Adrenal gland (tissue), 12 donors: ENCODE results near the gene ARID2. TPM values are rescaled to one million over a fixed set of nuclear protein-coding genes. Genes with fewer than 3 reads are reported as not detected.

ENCODE experiments used
- DNase-seq, 7 donors: peaks; one replicate each; pipeline ENCODE4 v3.0.0-alpha.2; 2019 to 2020
- H3K27ac ChIP-seq, 5 donors: fragments of 200-600 bp; sonication (generic) in 4 of 5; 1 replicate in 3 of 5; 2 replicates in 2 of 5; pipeline versions ENCODE4 v1.5.1 to v1.8.0; 2016 to 2020; ENCODE audit warnings: mild to moderate bottlenecking in 1 of 5
- H3K27me3 ChIP-seq: fragments of 200-600 bp; 2 replicates; pipeline ENCODE4 v1.8.0; 2021
- H3K36me3 ChIP-seq, 2 donors: fragments of 200-600 bp; replicated peaks in 1 of 2; 1 replicate in 1 of 2; 2 replicates in 1 of 2; pipeline versions ENCODE4 v1.5.1 to v1.8.0; 2018 to 2022
- H3K4me1 ChIP-seq, 2 donors: fragments of 200-600 bp; replicated peaks in 1 of 2; 1 replicate in 1 of 2; 2 replicates in 1 of 2; pipeline versions ENCODE4 v1.5.1 to v1.8.0; 2018 to 2021
- H3K4me3 ChIP-seq, 4 donors: fragments of 200-600 bp; sonication (generic) in 3 of 4; one replicate each; pipeline ENCODE4 v1.5.1; 2016 to 2018
- H3K9me3 ChIP-seq, 3 donors: fragments of 200-600 bp; sonication (generic) in 1 of 3; replicated peaks in 1 of 3; 1 replicate in 2 of 3; 2 replicates in 1 of 3; pipeline versions ENCODE4 v1.5.1 to v1.8.0; 2016 to 2021
- POLR2A ChIP-seq, 2 donors: fragments of 450-650 bp; IDR thresholded peaks; one replicate each; pipeline ENCODE4 v1.6.1; 2017; ENCODE audit warnings: antibody characterized with exemption in 2 of 2, mild to moderate bottlenecking in 2 of 2, moderate library complexity in 1 of 2
- WGBS, 4 donors: extraction: QIAGEN DNeasy Blood & Tissue Kit in 2 of 4; methylation state at CpG; one replicate each; pipeline versions ENCODE4 v1.1.5 to v1.1.7; 2013 to 2017; 5-methylcytosine and 5-hydroxymethylcytosine counted together
- intact Hi-C, 2 donors: fragments of 100-400 bp; cut with DNase I; formaldehyde crosslinking; loops; one replicate each; pipeline versions ENCODE4 v1.14.1 to v1.15.0; 2022 to 2023
- polyA plus RNA-seq, 3 donors: library from polyadenylated mRNA; stranded (reverse); fragments of 200-250 nt in 2 of 3; fragments of 350-450 nt in 1 of 3; fragmentation: Illumina TruSeq in 1 of 3; extraction: RNeasy Lipid Tissue Mini Kit (QIAGEN cat#74804) in 1 of 3; gene quantifications; one replicate each; pipeline ENCODE4 v1.2.3, GENCODE V29; 2013 to 2014
- total RNA-seq, 9 donors: library from RNA; depleted of rRNA in 4 of 9; stranded (reverse); fragments of >200 nt in 4 of 9; fragments of 120-200 nt in 1 of 9; fragmentation: NEBNext Ultra II Directional in 1 of 9; extraction: Animal tissue kit (Norgen Biotek cat#: 25700) in 1 of 9; gene quantifications; one replicate each; pipeline versions ENCODE4 v1.1.0 to v1.2.4, GENCODE V29; 2013 to 2023
- TF ChIP-seq, protein P1 (sequence below), 6 experiments: fragments of 450-650 bp in 4 of 6; fragments of 200-600 bp in 2 of 6; sonication (generic) in 1 of 6; IDR thresholded peaks; 1 replicate in 5 of 6; 2 replicates in 1 of 6; pipeline versions ENCODE4 v1.5.1 to v1.8.0; 2016 to 2021; ENCODE audit warnings: antibody characterized with exemption in 6 of 6, mild to moderate bottlenecking in 2 of 6, moderate library complexity in 1 of 6
- donor health status: healthy with polysubstance abuse.
- donor health status: Bipolar disorder and iron deficiency.
- donor health status: DM: yes; HTN: yes; CAD: no.
- donor health status: DM: no; HTN: no; CAD: no.
- donor health status: DM: no; HTN: no; CAD: no.
- donor health status: DM: yes; HTN: yes; CAD: no.

Gene ARID2
- total and polyA plus RNA-seq, 12 donors, result 7.9 to 28.0 (median 17.3) TPM

GRCh38 chr12:45696049-45696448, 33.5 kb upstream of the ARID2 start:
- no peaks in the 10 kb centered on the region for H3K9me3 ChIP-seq
- WGBS, 4 donors, result 93 to 99% (median 95%) methylated on average over 3 to 7 of the region's 7 CpGs
- no peak for TF ChIP-seq POLR2A (IDR thresholded peaks at IDR 0.05)
- TF ChIP-seq, protein P1, sequence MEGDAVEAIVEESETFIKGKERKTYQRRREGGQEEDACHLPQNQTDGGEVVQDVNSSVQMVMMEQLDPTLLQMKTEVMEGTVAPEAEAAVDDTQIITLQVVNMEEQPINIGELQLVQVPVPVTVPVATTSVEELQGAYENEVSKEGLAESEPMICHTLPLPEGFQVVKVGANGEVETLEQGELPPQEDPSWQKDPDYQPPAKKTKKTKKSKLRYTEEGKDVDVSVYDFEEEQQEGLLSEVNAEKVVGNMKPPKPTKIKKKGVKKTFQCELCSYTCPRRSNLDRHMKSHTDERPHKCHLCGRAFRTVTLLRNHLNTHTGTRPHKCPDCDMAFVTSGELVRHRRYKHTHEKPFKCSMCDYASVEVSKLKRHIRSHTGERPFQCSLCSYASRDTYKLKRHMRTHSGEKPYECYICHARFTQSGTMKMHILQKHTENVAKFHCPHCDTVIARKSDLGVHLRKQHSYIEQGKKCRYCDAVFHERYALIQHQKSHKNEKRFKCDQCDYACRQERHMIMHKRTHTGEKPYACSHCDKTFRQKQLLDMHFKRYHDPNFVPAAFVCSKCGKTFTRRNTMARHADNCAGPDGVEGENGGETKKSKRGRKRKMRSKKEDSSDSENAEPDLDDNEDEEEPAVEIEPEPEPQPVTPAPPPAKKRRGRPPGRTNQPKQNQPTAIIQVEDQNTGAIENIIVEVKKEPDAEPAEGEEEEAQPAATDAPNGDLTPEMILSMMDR (IDR thresholded peaks at IDR 0.05), result no peak
- DNase-seq, result no peak
- no peaks in the 10 kb centered on the region for H3K36me3 ChIP-seq
- no peak overlapping the region for H3K4me3 ChIP-seq
- H3K4me1 ChIP-seq, result no peaks in the 10 kb centered on the region
- H3K27ac ChIP-seq, result no peak overlapping the region
- H3K27me3 ChIP-seq, result no peaks in the 10 kb centered on the region
- intact Hi-C loops, result no loop called here

GRCh38 chr12:45697371-45697770, 32.1 kb upstream of the ARID2 start:
- no peak overlapping the region for H3K4me3 ChIP-seq
- 73 to 89% (median 77%) methylated on average over 2 to 6 of the region's 6 CpGs for WGBS, 4 donors
- DNase-seq, result no peak
- intact Hi-C loops, result no loop called here
- no peak overlapping the region for H3K27ac ChIP-seq
- TF ChIP-seq POLR2A (IDR thresholded peaks at IDR 0.05), result no peak
- TF ChIP-seq, protein P1 (IDR thresholded peaks at IDR 0.05), result no peak
- H3K9me3 ChIP-seq, result no peaks in the 10 kb centered on the region
- no peaks in the 10 kb centered on the region for H3K36me3 ChIP-seq
- no peaks in the 10 kb centered on the region for H3K27me3 ChIP-seq
- H3K4me1 ChIP-seq, result no peaks in the 10 kb centered on the region

DNA sequence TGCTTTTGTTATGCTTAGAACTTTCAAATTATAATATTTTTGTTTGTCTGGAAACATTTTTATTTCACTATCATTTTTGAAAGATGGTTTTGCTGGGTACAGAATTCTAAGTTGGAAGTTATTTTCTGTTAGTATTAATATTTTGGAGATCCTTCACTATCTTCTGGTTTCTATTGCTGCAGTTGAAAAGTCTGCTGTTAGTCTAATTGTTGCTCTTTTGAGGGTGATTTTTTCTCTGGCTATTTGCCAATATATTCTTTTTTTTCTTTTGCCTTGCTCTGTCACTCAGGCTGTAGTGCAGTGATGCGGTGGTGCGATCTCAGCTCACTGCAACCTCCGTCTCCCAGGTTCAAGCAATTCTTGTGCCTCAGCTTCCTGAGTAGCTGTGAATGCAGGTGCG, 28.2 kb upstream of the ARID2 start:
- TF ChIP-seq, protein P1 (IDR thresholded peaks at IDR 0.05), result no peak
- TF ChIP-seq POLR2A (IDR thresholded peaks at IDR 0.05), result no peak
- intact Hi-C loops, result no loop called here
- no peaks in the 10 kb centered on the region for H3K27me3 ChIP-seq
- H3K36me3 ChIP-seq, result no peaks in the 10 kb centered on the region
- WGBS, 4 donors, result 74 to 94% (median 77%) methylated on average over 4 of the region's 4 CpGs
- no peak overlapping the region for H3K4me3 ChIP-seq
- no peak overlapping the region for H3K27ac ChIP-seq
- DNase-seq, result no peak
- H3K4me1 ChIP-seq, result no peaks in the 10 kb centered on the region
- no peaks in the 10 kb centered on the region for H3K9me3 ChIP-seq

DNA sequence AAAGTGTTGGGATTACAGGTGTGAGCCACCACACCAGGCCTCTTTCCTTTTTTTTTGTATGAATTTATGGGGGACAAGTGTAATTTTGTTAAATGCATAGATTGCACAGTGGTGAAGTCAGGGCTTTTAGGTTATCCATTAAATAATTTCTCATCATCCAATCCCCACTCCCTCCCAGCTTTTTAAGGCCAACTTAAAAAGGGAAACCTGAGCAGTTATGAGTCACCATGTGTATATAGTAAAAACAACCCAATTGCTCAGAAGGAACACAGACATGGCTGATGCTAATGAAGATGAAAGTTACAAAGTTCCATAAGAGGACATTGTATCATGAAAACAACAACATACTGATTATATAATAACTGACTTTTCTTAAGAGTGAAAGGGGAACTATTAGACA, 25.6 kb upstream of the ARID2 start:
- Histone ChIP-seq H3K4me1 (peaks cover 0 to 5% of the 10 kb centered on the region in 2 donors), H3K9me3 (no peaks in the 10 kb centered on the region), H3K27me3 (no peaks in the 10 kb centered on the region), H3K27ac (no peak overlapping the region), H3K36me3 (no peaks in the 10 kb centered on the region), H3K4me3 (no peak overlapping the region)
- no peak for DNase-seq
- no peak for TF ChIP-seq POLR2A (IDR thresholded peaks at IDR 0.05)
- TF ChIP-seq, protein P1 (IDR thresholded peaks at IDR 0.05), result no peak
- intact Hi-C loops, result no loop called here
